Measurements from ENCODE around the gene SNRNP25. TPM values are rescaled to one million over a fixed set of nuclear protein-coding genes. Genes with fewer than 3 reads are reported as not detected.

The SNRNP25 gene
- total RNA-seq, 1 experiment from 2014 or later, result 21.8 TPM

DNA sequence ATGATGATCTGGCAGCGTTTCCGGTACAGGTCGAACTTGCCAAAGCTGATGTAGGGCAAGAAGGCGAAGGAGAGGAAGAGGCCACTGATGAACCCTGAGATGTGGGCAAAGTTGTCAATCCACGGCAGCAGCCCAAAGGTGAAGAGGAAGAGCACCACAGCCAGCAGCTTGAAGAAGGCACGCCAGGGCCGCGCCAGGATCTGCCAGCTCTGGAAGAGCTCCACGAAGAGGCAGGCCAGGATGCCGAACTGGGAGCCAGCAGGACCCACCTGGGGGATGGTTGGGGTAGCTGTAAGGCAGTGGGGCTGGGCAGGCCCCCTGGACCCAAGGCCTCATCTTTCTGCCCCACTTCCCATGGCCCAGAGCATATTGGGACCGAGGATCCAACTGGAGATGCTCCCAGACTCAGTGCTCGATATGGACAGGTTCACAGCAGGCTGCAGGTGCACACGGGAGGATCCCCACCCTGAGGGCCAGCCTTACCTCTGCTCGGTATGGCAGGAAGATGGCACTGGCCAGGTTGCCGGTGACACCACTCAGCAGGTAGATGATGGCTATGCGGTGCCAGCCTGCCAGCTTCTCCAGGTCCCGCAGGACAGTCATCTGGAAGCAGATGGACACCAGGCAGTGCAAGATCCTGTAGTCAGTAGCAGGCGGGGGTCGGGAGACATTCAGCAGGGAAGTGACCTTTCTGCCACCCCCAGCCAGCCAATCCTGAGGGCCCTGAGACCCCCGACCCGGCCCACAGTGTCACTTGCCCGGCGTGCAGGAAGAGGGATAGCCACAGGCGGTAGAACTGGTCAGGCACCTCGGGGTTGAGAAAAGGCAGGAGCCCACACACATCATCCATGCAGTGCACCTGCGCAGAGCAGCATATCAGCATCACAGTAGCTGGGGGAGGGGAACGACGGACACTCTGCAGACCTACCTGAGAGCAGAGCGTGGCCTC lies 5.1 kb downstream of the SNRNP25 start:
- Histone ChIP-seq H3K36me3 (ENCODE audit: insufficient read depth, low read length) (peaks cover 9% of the 10 kb centered on the region; the same call in 1 of the 2 replicates), H3K4me1 (ENCODE audit: low read length) (peaks cover 14% of the 10 kb centered on the region), H3K27ac (ENCODE audit: low read length) (no peak overlapping the region), H3K4me2 (ENCODE audit: low read depth, low read length, poor library complexity, severe bottlenecking) (no peak overlapping the region), H3K9me3 (ENCODE audit: low read length) (no peaks in the 10 kb centered on the region), H3K9ac (ENCODE audit: low read length) (no peak overlapping the region), H3K27me3 (ENCODE audit: low read length) (no peaks in the 10 kb centered on the region), H4K20me1 (ENCODE audit: insufficient read depth, low read depth, low read length) (no peaks in the 10 kb centered on the region; the same call in 1 of the 2 replicates), H3K79me2 (ENCODE audit: low read length) (peaks cover 18% of the 10 kb centered on the region), H3K9me2 (replicated peaks; ENCODE audit: insufficient read depth, low read length) (no peaks in the 10 kb centered on the region), H3K4me3 (ENCODE audit: low read length) (no peak overlapping the region), H2AFZ (ENCODE audit: low read length) (no peak overlapping the region)
- DNase-seq, result no peak

DNA sequence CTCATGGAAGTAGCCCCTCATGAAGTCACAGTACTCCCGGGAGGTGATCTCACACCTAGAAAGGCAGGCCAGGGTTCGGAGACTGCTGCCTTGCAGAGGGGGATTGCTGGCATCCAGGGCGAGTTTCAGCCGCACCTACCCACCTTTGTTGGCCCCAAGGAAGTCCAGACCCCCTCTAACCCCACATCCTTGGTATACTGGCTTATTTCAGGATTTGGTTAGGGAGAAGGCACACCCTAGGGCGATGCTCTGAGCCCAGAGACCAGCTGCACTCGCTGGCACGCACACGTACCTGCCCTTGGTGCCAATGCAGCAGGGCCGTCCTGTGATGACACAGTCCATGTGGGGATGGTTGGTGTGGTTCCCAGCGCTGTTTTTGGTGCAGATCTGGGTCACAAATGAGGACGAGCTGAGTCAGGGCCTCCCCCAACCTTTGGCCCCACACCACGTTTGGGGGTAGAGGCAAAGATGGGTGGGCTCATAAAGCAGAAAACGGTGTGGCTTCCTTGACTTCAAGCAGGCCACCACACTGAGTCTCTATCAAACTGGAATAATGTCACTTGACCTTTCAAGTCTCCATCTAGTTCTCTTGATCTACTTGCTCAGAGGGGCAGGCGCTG lies 5.9 kb downstream of the SNRNP25 start:
- Histone ChIP-seq H3K4me3 (ENCODE audit: low read length) (no peak overlapping the region), H3K36me3 (ENCODE audit: insufficient read depth, low read length) (peaks cover 9% of the 10 kb centered on the region; the same call in 1 of the 2 replicates), H2AFZ (ENCODE audit: low read length) (no peak overlapping the region), H3K27me3 (ENCODE audit: low read length) (no peaks in the 10 kb centered on the region), H3K9me3 (ENCODE audit: low read length) (no peaks in the 10 kb centered on the region), H3K79me2 (ENCODE audit: low read length) (peaks cover 10% of the 10 kb centered on the region), H3K9me2 (replicated peaks; ENCODE audit: insufficient read depth, low read length) (no peaks in the 10 kb centered on the region), H3K9ac (ENCODE audit: low read length) (no peak overlapping the region), H3K27ac (ENCODE audit: low read length) (no peak overlapping the region), H4K20me1 (ENCODE audit: insufficient read depth, low read depth, low read length) (no peaks in the 10 kb centered on the region), H3K4me2 (ENCODE audit: low read depth, low read length, poor library complexity, severe bottlenecking) (no peak overlapping the region), H3K4me1 (ENCODE audit: low read length) (peaks cover 7% of the 10 kb centered on the region)
- DNase-seq, result no peak

DNA sequence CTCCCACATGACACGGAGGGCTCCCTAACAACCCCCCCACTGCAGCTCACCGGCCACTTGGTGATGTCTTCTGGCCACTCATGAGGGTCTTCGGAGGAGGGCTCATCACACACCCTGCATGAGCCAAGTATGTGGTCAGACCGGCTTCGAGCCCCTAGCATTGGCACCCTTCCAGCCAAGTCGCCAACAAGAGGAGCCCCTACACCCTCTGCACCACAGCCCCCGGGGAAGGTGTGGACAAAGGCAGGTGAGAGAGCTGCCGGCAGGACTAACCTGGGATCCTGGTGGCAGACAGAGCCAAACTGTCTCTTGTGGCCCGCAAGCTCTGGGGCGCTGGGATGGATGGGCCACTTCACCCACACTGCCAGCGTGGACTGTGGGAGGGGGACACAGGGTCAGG lies 6.5 kb downstream of the SNRNP25 start:
- no peak for DNase-seq
- no peaks in the 10 kb centered on the region for H3K27me3 ChIP-seq (ENCODE audit: low read length)
- no peak overlapping the region for H3K4me2 ChIP-seq (ENCODE audit: low read depth, low read length, poor library complexity, severe bottlenecking)
- H3K79me2 ChIP-seq (ENCODE audit: low read length), result peaks cover 4% of the 10 kb centered on the region
- H3K27ac ChIP-seq (ENCODE audit: low read length), result no peak overlapping the region
- peaks cover 9% of the 10 kb centered on the region; the same call in 1 of the 2 replicates for H3K36me3 ChIP-seq (ENCODE audit: insufficient read depth, low read length)
- peaks cover under 1% of the 10 kb centered on the region for H3K4me1 ChIP-seq (ENCODE audit: low read length)
- H2AFZ ChIP-seq (ENCODE audit: low read length), result no peak overlapping the region
- H4K20me1 ChIP-seq (ENCODE audit: insufficient read depth, low read depth, low read length), result no peaks in the 10 kb centered on the region
- H3K9ac ChIP-seq (ENCODE audit: low read length), result no peak overlapping the region
- no peaks in the 10 kb centered on the region for H3K9me2 ChIP-seq (replicated peaks; ENCODE audit: insufficient read depth, low read length)
- H3K9me3 ChIP-seq (ENCODE audit: low read length), result no peaks in the 10 kb centered on the region
- no peak overlapping the region for H3K4me3 ChIP-seq (ENCODE audit: low read length)

DNA sequence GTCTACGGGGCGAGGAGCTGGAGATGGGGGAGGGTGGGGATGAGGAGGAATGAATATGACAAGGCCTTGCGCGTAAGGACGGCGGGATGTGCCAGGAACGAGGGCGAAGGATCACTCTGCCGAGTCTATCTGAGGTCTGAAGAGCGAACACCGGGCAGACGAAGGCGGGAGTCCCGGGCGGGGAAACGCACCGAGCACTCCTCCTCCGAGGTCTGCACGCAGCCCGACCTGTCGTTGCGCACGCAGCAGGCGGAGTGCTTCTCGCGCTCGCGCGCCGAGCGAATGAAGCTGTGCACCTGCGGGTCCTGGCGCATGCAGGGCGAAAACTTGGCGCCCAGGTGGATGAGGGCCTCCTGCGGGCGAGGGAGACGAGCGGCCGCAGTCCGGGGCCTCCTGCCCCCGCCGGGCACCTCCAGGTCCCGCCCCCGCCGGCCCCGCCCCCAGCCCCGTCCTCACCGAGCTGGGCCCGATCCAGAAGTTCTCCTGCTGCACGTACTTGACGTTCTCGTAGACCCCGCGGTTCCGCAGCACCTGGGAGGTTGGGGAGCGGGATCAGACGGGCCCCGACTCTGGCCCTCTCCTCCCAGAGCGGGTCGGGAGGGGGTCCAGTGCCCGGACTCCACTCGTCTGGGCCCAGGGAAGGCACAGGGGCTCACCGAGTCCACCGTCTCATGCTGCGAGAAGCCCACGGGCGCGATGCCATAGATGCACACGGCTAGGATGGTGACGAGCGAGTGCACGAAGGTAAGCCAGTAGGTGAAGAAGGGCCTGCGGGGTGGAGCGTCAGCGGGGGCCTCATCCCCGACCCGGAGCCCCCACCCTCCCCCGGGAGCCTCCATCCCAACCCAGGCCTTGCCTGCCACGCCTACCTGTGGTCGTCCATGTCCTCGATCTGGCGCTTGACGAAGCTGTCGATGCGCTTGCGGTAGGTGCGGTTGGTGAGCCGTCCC lies 7.6 kb downstream of the SNRNP25 start:
- Histone ChIP-seq H3K9ac (ENCODE audit: low read length) (no peak overlapping the region), H3K4me2 (ENCODE audit: low read depth, low read length, poor library complexity, severe bottlenecking) (no peak overlapping the region), H3K27me3 (ENCODE audit: low read length) (no peaks in the 10 kb centered on the region), H3K36me3 (ENCODE audit: insufficient read depth, low read length) (peaks cover 2% of the 10 kb centered on the region; the same call in 1 of the 2 replicates), H3K9me2 (replicated peaks; ENCODE audit: insufficient read depth, low read length) (no peaks in the 10 kb centered on the region), H2AFZ (ENCODE audit: low read length) (no peak overlapping the region), H3K9me3 (ENCODE audit: low read length) (no peaks in the 10 kb centered on the region), H4K20me1 (ENCODE audit: insufficient read depth, low read depth, low read length) (no peaks in the 10 kb centered on the region), H3K4me1 (ENCODE audit: low read length) (no peaks in the 10 kb centered on the region), H3K4me3 (ENCODE audit: low read length) (no peak overlapping the region), H3K27ac (ENCODE audit: low read length) (no peak overlapping the region), H3K79me2 (ENCODE audit: low read length) (no peaks in the 10 kb centered on the region)
- DNase-seq, result no peak

DNA sequence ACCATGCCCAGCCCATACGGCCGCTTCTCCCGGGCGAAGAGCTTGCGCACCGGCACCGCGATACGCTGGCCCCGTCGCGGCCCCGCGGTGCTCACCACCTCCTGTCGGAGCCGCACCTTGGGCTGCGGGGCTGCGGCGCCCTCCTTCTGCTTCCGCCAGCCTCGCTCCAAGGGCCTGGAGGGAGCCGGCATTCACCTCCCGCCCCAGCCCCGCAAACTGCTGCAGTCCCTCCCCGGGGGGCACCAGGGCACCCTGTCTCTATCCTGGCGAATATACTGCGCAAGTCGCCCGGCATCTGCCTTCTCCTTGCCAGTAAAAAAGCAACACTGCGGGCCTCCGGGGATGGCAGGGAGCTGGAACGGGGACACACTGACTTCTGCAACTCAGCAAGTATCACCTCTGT lies 8.3 kb downstream of the SNRNP25 start:
- Histone ChIP-seq H3K9me3 (ENCODE audit: low read length) (no peaks in the 10 kb centered on the region), H3K27ac (ENCODE audit: low read length) (no peak overlapping the region), H3K36me3 (ENCODE audit: insufficient read depth, low read length) (no peaks in the 10 kb centered on the region), H2AFZ (ENCODE audit: low read length) (no peak overlapping the region), H3K4me2 (ENCODE audit: low read depth, low read length, poor library complexity, severe bottlenecking) (no peak overlapping the region), H3K9me2 (replicated peaks; ENCODE audit: insufficient read depth, low read length) (no peaks in the 10 kb centered on the region), H3K9ac (ENCODE audit: low read length) (no peak overlapping the region), H3K27me3 (ENCODE audit: low read length) (no peaks in the 10 kb centered on the region), H3K4me1 (ENCODE audit: low read length) (no peaks in the 10 kb centered on the region), H4K20me1 (ENCODE audit: insufficient read depth, low read depth, low read length) (no peaks in the 10 kb centered on the region), H3K4me3 (ENCODE audit: low read length) (no peak overlapping the region), H3K79me2 (ENCODE audit: low read length) (no peaks in the 10 kb centered on the region)
- no peak for DNase-seq

DNA sequence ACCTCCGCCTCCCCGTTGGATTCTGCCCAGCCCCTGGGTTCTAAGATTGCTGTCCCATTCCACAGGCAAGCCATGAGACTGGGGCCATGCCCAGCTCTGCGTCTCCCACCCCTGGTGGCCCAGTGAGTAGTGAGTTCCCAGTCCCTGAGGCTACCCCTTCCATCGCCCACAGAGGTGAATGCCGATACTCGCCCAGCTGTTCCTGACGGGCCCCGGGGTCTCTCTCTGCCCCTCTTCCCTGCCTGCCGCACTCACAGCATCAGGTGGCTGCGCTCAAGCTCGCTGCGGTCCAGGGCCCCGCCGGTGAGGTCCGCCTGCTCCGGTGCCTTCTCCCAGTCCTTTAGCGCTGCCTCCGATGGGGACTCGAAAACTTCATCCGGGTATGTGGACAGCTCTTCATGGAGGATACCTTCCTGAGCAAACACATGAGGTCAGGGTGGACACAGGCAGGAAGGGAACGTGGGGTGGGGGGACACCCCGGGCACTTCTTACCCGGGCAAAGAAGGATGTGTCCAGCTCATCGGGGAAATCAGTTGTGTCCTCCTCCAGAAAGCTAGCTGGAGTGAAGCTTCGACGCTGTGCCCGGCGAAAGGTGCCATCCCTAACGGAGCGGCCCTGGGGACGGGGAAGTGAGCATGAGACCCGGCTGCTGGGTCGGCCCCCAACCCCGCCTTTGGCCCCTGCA lies 8.8 kb downstream of the SNRNP25 start:
- DNase-seq, result no peak
- no peaks in the 10 kb centered on the region for H3K79me2 ChIP-seq (ENCODE audit: low read length)
- H3K36me3 ChIP-seq (ENCODE audit: insufficient read depth, low read length), result no peaks in the 10 kb centered on the region
- no peaks in the 10 kb centered on the region for H3K9me3 ChIP-seq (ENCODE audit: low read length)
- no peak overlapping the region for H3K4me2 ChIP-seq (ENCODE audit: low read depth, low read length, poor library complexity, severe bottlenecking)
- no peak overlapping the region for H3K9ac ChIP-seq (ENCODE audit: low read length)
- H3K27ac ChIP-seq (ENCODE audit: low read length), result no peak overlapping the region
- no peaks in the 10 kb centered on the region for H3K9me2 ChIP-seq (replicated peaks; ENCODE audit: insufficient read depth, low read length)
- H4K20me1 ChIP-seq (ENCODE audit: insufficient read depth, low read depth, low read length), result no peaks in the 10 kb centered on the region
- H3K4me3 ChIP-seq (ENCODE audit: low read length), result no peak overlapping the region
- no peaks in the 10 kb centered on the region for H3K27me3 ChIP-seq (ENCODE audit: low read length)
- H2AFZ ChIP-seq (ENCODE audit: low read length), result no peak overlapping the region
- no peaks in the 10 kb centered on the region for H3K4me1 ChIP-seq (ENCODE audit: low read length)

DNA sequence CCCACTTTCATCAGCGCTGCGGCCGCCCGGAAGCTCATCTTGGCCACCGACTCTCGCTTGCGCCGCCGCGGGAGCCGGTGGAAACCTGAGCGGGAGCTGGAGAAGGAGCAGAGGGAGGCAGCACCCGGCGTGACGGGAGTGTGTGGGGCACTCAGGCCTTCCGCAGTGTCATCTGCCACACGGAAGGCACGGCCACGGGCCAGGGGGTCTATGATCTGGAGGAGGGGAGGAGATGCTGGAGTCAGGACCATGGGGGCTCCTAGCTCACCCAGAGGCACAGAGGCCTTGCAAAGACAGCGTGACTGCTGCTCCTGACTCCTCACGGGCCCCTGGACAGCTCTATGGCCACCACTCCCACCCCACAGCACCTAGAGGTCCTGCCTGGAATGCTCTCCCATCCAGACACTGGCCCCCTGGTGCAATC lies 9.4 kb downstream of the SNRNP25 start:
- Histone ChIP-seq H2AFZ (ENCODE audit: low read length) (no peak overlapping the region), H3K4me2 (ENCODE audit: low read depth, low read length, poor library complexity, severe bottlenecking) (no peak overlapping the region), H3K4me3 (ENCODE audit: low read length) (no peak overlapping the region), H3K27ac (ENCODE audit: low read length) (no peak overlapping the region), H3K27me3 (ENCODE audit: low read length) (no peaks in the 10 kb centered on the region), H3K4me1 (ENCODE audit: low read length) (no peaks in the 10 kb centered on the region), H4K20me1 (ENCODE audit: insufficient read depth, low read depth, low read length) (no peaks in the 10 kb centered on the region), H3K79me2 (ENCODE audit: low read length) (no peaks in the 10 kb centered on the region), H3K36me3 (ENCODE audit: insufficient read depth, low read length) (no peaks in the 10 kb centered on the region), H3K9ac (ENCODE audit: low read length) (no peak overlapping the region), H3K9me3 (ENCODE audit: low read length) (no peaks in the 10 kb centered on the region), H3K9me2 (replicated peaks; ENCODE audit: insufficient read depth, low read length) (no peaks in the 10 kb centered on the region)
- no peak for DNase-seq
